Measurements from ENCODE around the gene PHF23.

PHF23 gene

DNA sequence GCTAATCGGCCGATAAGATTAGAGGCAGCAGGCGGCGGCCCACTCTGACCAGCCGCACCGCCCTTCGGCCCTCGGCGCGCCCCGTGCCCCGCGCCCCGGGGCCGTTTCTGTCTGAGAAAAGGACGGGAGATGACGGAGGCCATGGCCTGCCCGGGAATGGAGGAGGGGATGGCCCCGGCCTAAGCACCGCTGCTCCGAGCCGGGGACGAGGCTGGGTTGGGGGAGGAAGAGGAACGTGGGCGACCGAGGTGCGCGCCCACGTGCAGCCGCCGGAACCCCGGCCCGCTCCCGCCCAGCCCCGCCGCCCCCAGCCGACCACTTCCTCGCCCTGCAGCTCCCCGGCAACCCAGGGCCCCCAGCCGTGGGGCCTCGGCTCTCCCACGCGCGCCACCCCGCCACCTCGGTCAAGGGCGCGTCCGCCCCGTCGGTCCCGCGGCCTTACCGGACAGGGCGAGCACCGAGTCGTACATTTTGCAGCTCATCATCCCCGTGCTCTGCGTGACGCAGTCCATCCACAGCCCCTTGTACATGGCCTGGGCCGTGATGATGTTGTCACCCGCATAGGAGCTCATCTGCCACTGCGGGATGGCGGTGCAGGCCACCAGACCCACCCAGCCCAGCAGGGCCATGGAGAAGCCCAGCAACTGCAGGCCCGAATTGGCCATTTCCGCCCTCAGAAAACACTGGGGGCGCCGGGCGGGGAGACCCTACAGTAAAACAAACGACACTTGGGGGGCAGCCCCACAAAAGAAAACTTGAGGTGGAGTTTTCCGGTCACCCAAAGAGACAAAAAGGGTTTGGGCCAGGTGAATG is 22.3 kb upstream of the PHF23 start:
- DNase-seq (ENCODE audit: low spot score) = no peak
- Histone ChIP-seq H3K36me3 (replicated peaks in 1 of 2; ENCODE audit: control insufficient read depth in 2 of 2, insufficient read depth in 2 of 2, low read length in 2 of 2) (peaks cover 16 to 41% of the 10 kb centered on the region in 2 donors), H2BK5ac (ENCODE audit: low read length) (no peak overlapping the region), H3K18ac (ENCODE audit: low read length) (peak overlapping the region; percentile 92), H4K91ac (ENCODE audit: low read depth, low read length, poor library complexity) (no peak overlapping the region), H3K23ac (ENCODE audit: low read depth, low read length, poor library complexity) (peak overlapping the region; percentile 97), H3K4me1 (ENCODE audit: control insufficient read depth in 2 of 2, insufficient read depth in 1 of 2, low read depth in 1 of 2, low read length in 2 of 2) (peaks cover 7 to 11% of the 10 kb centered on the region in 2 donors), H3K9ac (ENCODE audit: low read depth, low read length, poor library complexity) (peak overlapping the region; percentile 60), H2BK12ac (ENCODE audit: low read length) (peak overlapping the region; percentile 30), H4K8ac (ENCODE audit: low read depth, low read length) (no peak overlapping the region), H2AK5ac (ENCODE audit: low read depth, low read length) (peak overlapping the region; percentile 88), H2BK120ac (ENCODE audit: low read depth, low read length) (no peak overlapping the region), H3K4me3 (ENCODE audit: low read length in 2 of 2) (peak overlapping the region in 1 of 2 donors; percentile 73), H3K9me3 (replicated peaks in 1 of 2; ENCODE audit: control insufficient read depth in 2 of 2, insufficient read depth in 1 of 2, low read depth in 1 of 2, low read length in 2 of 2) (no peaks in the 10 kb centered on the region), H3K79me1 (ENCODE audit: low read depth, low read length) (peaks cover 3% of the 10 kb centered on the region), H3K4me2 (ENCODE audit: insufficient read depth, low read length, poor library complexity, severe bottlenecking) (peak overlapping the region; percentile 89), H3K27me3 (ENCODE audit: control insufficient read depth in 3 of 3, insufficient read depth in 3 of 3, low read depth in 1 of 3, low read length in 3 of 3) (peaks cover 20 to 45% (median 44%) of the 10 kb centered on the region in 3 experiments), H3K4ac (ENCODE audit: low read length) (peak overlapping the region; percentile 53), H3K14ac (ENCODE audit: low read length) (peak overlapping the region; percentile 89), H2BK15ac (ENCODE audit: low read length) (peak overlapping the region; percentile 94), H2AFZ (ENCODE audit: low read length) (peak overlapping the region; percentile 55), H3K27ac (replicated peaks; ENCODE audit: low read length) (no peak overlapping the region)
- WGBS, 2 donors (ENCODE audit: extremely low coverage in 2 of 2, insufficient read length in 2 of 2, insufficient replicate concordance in 1 of 2) = no CpG with 5 or more reads among the region's 71 CpGs

DNA sequence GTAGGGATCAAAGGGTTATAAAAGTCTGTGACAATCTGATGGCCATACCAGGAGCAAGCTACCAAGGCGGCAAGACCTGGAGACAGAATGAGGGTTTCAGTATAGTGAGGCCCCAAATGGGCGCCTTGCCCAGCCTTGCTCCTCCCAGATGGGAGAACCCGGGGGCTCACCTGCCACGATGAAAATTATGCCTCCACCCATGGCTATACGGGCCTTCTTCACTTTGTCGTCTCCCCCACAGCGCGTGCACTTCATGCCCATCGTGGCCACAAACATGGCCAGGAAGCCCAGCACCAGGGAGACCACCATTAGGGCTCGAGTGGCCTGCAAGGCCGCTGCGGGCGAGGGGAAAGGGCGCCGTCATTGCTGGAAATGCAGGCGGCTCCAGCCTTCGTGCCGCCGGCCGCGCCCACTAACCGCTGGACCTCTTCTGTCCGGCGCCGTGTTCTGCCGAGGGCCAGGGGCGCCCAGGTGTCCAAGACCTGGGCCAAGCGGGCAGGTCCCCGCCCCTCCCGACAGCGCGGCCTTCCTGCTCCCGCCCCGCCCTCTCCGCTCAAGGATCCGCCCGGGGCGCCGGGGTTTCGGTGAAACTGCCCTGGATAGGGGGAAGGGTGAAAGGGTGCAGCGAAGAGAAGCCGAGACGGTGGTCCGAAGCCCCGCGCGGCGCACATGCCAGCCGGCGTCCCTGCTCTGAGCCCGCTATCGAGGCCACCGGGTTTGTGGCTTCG is 21.6 kb upstream of the PHF23 start:
- Histone ChIP-seq H3K18ac (ENCODE audit: low read length) (peak overlapping the region; percentile 92), H3K23ac (ENCODE audit: low read depth, low read length, poor library complexity) (peak overlapping the region; percentile 91), H4K91ac (ENCODE audit: low read depth, low read length, poor library complexity) (peak overlapping the region; percentile 96), H3K79me1 (ENCODE audit: low read depth, low read length) (peaks cover 5% of the 10 kb centered on the region), H2AK5ac (ENCODE audit: low read depth, low read length) (peak overlapping the region; percentile 88), H3K9me3 (replicated peaks in 1 of 2; ENCODE audit: control insufficient read depth in 2 of 2, insufficient read depth in 1 of 2, low read depth in 1 of 2, low read length in 2 of 2) (no peaks in the 10 kb centered on the region), H4K8ac (ENCODE audit: low read depth, low read length) (no peak overlapping the region), H2BK120ac (ENCODE audit: low read depth, low read length) (no peak overlapping the region), H3K4ac (ENCODE audit: low read length) (peak overlapping the region; percentile 53), H3K27ac (replicated peaks; ENCODE audit: low read length) (no peak overlapping the region), H3K4me2 (ENCODE audit: insufficient read depth, low read length, poor library complexity, severe bottlenecking) (peak overlapping the region; percentile 89), H3K4me1 (ENCODE audit: control insufficient read depth in 2 of 2, insufficient read depth in 1 of 2, low read depth in 1 of 2, low read length in 2 of 2) (peaks cover 7 to 11% of the 10 kb centered on the region in 2 donors), H3K14ac (ENCODE audit: low read length) (peak overlapping the region; percentile 84), H2BK15ac (ENCODE audit: low read length) (peak overlapping the region; percentile 94), H3K36me3 (replicated peaks in 1 of 2; ENCODE audit: control insufficient read depth in 2 of 2, insufficient read depth in 2 of 2, low read length in 2 of 2) (peaks cover 20 to 49% of the 10 kb centered on the region in 2 donors), H3K27me3 (ENCODE audit: control insufficient read depth in 3 of 3, insufficient read depth in 3 of 3, low read depth in 1 of 3, low read length in 3 of 3) (peaks cover 20 to 45% (median 44%) of the 10 kb centered on the region in 3 experiments), H3K4me3 (ENCODE audit: low read length in 2 of 2) (peak overlapping the region in 1 of 2 donors; percentile 73), H2BK5ac (ENCODE audit: low read length) (no peak overlapping the region), H2BK12ac (ENCODE audit: low read length) (no peak overlapping the region), H2AFZ (ENCODE audit: low read length) (peak overlapping the region; percentile 55), H3K9ac (ENCODE audit: low read depth, low read length, poor library complexity) (peak overlapping the region; percentile 60)
- DNase-seq (ENCODE audit: low spot score) = no peak
- WGBS, 2 donors (ENCODE audit: extremely low coverage in 2 of 2, insufficient read length in 2 of 2, insufficient replicate concordance in 1 of 2) = no CpG with 5 or more reads among the region's 54 CpGs

DNA sequence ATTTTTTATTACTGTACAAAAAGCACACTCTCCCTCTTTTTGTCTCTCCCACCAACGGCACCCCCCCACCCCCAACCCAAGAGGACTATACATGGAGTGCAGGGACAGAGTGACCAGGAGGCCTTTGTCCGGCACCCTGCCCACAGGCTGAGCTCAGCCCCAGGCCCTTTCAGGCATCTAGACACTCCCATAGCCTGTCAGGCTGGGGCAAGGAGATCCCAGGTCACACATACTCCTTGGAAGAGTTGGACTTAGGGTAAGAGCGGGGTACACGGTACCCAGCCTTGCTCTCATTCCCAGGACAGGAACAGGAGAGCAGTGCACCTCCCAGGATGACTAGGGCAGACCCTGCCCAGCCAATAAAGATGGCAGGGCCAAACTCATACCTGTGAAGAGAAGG is 20.9 kb upstream of the PHF23 start:
- Histone ChIP-seq H2BK12ac (ENCODE audit: low read length) (no peak overlapping the region), H3K4me3 (ENCODE audit: low read length in 2 of 2) (no peak overlapping the region), H2AFZ (ENCODE audit: low read length) (no peak overlapping the region), H3K9ac (ENCODE audit: low read depth, low read length, poor library complexity) (no peak overlapping the region), H3K14ac (ENCODE audit: low read length) (no peak overlapping the region), H3K79me1 (ENCODE audit: low read depth, low read length) (peaks cover 5% of the 10 kb centered on the region), H3K4me2 (ENCODE audit: insufficient read depth, low read length, poor library complexity, severe bottlenecking) (no peak overlapping the region), H3K27me3 (ENCODE audit: control insufficient read depth in 3 of 3, insufficient read depth in 3 of 3, low read depth in 1 of 3, low read length in 3 of 3) (peaks cover 20 to 45% (median 44%) of the 10 kb centered on the region in 3 experiments), H3K4ac (ENCODE audit: low read length) (no peak overlapping the region), H3K23ac (ENCODE audit: low read depth, low read length, poor library complexity) (no peak overlapping the region), H4K91ac (ENCODE audit: low read depth, low read length, poor library complexity) (no peak overlapping the region), H3K4me1 (ENCODE audit: control insufficient read depth in 2 of 2, insufficient read depth in 1 of 2, low read depth in 1 of 2, low read length in 2 of 2) (peaks cover 7 to 11% of the 10 kb centered on the region in 2 donors), H2BK5ac (ENCODE audit: low read length) (no peak overlapping the region), H3K36me3 (replicated peaks in 1 of 2; ENCODE audit: control insufficient read depth in 2 of 2, insufficient read depth in 2 of 2, low read length in 2 of 2) (peaks cover 20 to 55% of the 10 kb centered on the region in 2 donors), H3K27ac (replicated peaks; ENCODE audit: low read length) (no peak overlapping the region), H2BK15ac (ENCODE audit: low read length) (no peak overlapping the region), H2BK120ac (ENCODE audit: low read depth, low read length) (no peak overlapping the region), H4K8ac (ENCODE audit: low read depth, low read length) (no peak overlapping the region), H2AK5ac (ENCODE audit: low read depth, low read length) (peak overlapping the region; percentile 88), H3K18ac (ENCODE audit: low read length) (no peak overlapping the region), H3K9me3 (replicated peaks in 1 of 2; ENCODE audit: control insufficient read depth in 2 of 2, insufficient read depth in 1 of 2, low read depth in 1 of 2, low read length in 2 of 2) (no peaks in the 10 kb centered on the region)
- whole genome bisulfite sequencing, 2 donors (ENCODE audit: extremely low coverage in 2 of 2, insufficient read length in 2 of 2, insufficient replicate concordance in 1 of 2) = no CpG with 5 or more reads among the region's 4 CpGs
- DNase-seq (ENCODE audit: low spot score) = no peak

DNA sequence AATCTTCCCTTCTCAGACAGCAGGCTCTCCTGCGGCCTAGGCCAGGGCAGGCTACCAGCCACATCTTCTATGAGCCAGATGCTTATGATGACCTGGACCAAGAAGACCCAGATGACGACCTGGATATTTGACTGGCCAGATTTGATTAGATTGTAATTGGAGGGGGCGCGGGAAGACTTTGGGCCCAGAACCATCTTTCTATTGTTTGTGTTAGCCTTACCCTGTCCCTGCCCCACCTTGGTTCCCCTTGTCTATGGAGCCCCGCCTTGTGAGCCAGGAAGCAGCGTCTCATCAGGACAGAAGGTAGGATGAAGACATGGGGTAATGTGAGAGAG is 20.3 kb upstream of the PHF23 start:
- Histone ChIP-seq H2BK120ac (ENCODE audit: low read depth, low read length) (no peak overlapping the region), H3K4me1 (ENCODE audit: control insufficient read depth in 2 of 2, insufficient read depth in 1 of 2, low read depth in 1 of 2, low read length in 2 of 2) (peaks cover 7 to 11% of the 10 kb centered on the region in 2 donors), H3K27ac (replicated peaks; ENCODE audit: low read length) (no peak overlapping the region)

More for the DNA sequence above, 20.3 kb upstream of the PHF23 start:
- peaks cover 23 to 61% of the 10 kb centered on the region in 2 donors for H3K36me3 ChIP-seq (replicated peaks in 1 of 2; ENCODE audit: control insufficient read depth in 2 of 2, insufficient read depth in 2 of 2, low read length in 2 of 2)
- H4K8ac ChIP-seq (ENCODE audit: low read depth, low read length) = no peak overlapping the region
- H3K23ac ChIP-seq (ENCODE audit: low read depth, low read length, poor library complexity) = no peak overlapping the region
- H4K91ac ChIP-seq (ENCODE audit: low read depth, low read length, poor library complexity) = no peak overlapping the region
- H3K79me1 ChIP-seq (ENCODE audit: low read depth, low read length) = peaks cover 5% of the 10 kb centered on the region
- H2BK12ac ChIP-seq (ENCODE audit: low read length) = no peak overlapping the region
- peaks cover 20 to 44% (median 43%) of the 10 kb centered on the region in 3 experiments for H3K27me3 ChIP-seq (ENCODE audit: control insufficient read depth in 3 of 3, insufficient read depth in 3 of 3, low read depth in 1 of 3, low read length in 3 of 3)
- H3K4ac ChIP-seq (ENCODE audit: low read length) = no peak overlapping the region
- no peak overlapping the region for H3K4me3 ChIP-seq (ENCODE audit: low read length in 2 of 2)
- DNase-seq (ENCODE audit: low spot score) = no peak
- no peak overlapping the region for H3K18ac ChIP-seq (ENCODE audit: low read length)
- H3K9me3 ChIP-seq (replicated peaks in 1 of 2; ENCODE audit: control insufficient read depth in 2 of 2, insufficient read depth in 1 of 2, low read depth in 1 of 2, low read length in 2 of 2) = no peaks in the 10 kb centered on the region
- no peak overlapping the region for H2AFZ ChIP-seq (ENCODE audit: low read length)
- H3K14ac ChIP-seq (ENCODE audit: low read length) = no peak overlapping the region
- H2BK15ac ChIP-seq (ENCODE audit: low read length) = no peak overlapping the region
- H2AK5ac ChIP-seq (ENCODE audit: low read depth, low read length) = no peak overlapping the region
- H2BK5ac ChIP-seq (ENCODE audit: low read length) = no peak overlapping the region
- no CpG with 5 or more reads among the region's 6 CpGs for WGBS, 2 donors (ENCODE audit: extremely low coverage in 2 of 2, insufficient read length in 2 of 2, insufficient replicate concordance in 1 of 2)
- H3K4me2 ChIP-seq (ENCODE audit: insufficient read depth, low read length, poor library complexity, severe bottlenecking) = no peak overlapping the region
- H3K9ac ChIP-seq (ENCODE audit: low read depth, low read length, poor library complexity) = no peak overlapping the region

All from neuronal stem cell (in vitro differentiated cells).